ENCODE measurements around the gene TNPO1.

GRCh38 chr5:72776684-72777083 is 39.8 kb upstream of the TNPO1 start:
- no peak for TF ChIP-seq GLI2 (tag by site-specific recombination; IDR thresholded peaks at IDR 0.05; ENCODE audit: borderline replicate concordance, low read depth)
- TF ChIP-seq ZBTB49 (tag by site-specific recombination; IDR thresholded peaks at IDR 0.05; ENCODE audit: low read depth) = no peak
